ENCODE results near the gene FCER1G.

The FCER1G gene

GRCh38 chr1:161198194-161198896 lies 16.8 kb upstream of the FCER1G start:
- peak overlapping the region; percentile 41 to 81 for H3K4me3 ChIP-seq (replicated peaks in 1 of 2; ENCODE audit: low read depth in 2 of 2, low read length in 2 of 2)
- TF ChIP-seq, protein P1, sequence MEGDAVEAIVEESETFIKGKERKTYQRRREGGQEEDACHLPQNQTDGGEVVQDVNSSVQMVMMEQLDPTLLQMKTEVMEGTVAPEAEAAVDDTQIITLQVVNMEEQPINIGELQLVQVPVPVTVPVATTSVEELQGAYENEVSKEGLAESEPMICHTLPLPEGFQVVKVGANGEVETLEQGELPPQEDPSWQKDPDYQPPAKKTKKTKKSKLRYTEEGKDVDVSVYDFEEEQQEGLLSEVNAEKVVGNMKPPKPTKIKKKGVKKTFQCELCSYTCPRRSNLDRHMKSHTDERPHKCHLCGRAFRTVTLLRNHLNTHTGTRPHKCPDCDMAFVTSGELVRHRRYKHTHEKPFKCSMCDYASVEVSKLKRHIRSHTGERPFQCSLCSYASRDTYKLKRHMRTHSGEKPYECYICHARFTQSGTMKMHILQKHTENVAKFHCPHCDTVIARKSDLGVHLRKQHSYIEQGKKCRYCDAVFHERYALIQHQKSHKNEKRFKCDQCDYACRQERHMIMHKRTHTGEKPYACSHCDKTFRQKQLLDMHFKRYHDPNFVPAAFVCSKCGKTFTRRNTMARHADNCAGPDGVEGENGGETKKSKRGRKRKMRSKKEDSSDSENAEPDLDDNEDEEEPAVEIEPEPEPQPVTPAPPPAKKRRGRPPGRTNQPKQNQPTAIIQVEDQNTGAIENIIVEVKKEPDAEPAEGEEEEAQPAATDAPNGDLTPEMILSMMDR (IDR thresholded peaks at IDR 0.05; ENCODE audit: low read depth, low read length): no peak
- DNase-seq (ENCODE audit: low read depth in 2 of 2): peak; percentile 5 to 70

DNA sequence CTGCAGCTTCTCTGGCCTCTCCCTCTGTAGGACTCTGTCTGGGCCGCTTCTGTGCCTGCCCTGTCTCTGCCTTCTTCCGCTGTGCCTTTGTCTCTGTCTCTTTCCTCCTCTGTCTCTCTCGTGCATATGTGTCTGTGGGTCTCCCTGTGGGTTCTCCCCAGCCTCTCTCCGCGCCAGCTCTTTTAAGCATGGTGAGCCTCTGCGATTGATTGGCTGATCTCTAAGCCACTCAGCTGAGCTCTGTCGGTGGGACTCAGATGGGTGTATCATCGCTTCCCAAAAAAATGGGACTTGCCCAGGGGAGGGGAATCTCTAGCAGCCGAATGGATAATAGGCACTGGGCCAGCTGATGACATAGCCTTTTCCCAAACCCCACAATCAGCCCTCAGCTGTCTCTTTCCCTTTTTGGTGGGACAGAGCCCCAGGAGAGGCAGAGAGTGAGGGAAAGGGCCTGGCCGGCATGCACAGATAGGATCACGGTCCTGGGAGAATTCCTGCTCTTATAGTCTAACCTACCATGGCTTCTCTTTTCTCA lies 16.1 kb upstream of the FCER1G start, which contains the start of gene ADAMTS4:
TSS of gene ADAMTS4 (minus strand) at position 158 of the 535 bp plus-strand sequence. CDS start 427 bp downstream, outside the sequence.
- peak within 1 kb of the TSS; percentile 41 to 81 for H3K4me3 ChIP-seq (replicated peaks in 1 of 2; ENCODE audit: low read depth in 2 of 2, low read length in 2 of 2)
- DNase-seq (ENCODE audit: low read depth in 2 of 2): peak; percentile 91 to 97
- TF ChIP-seq, protein P1 (IDR thresholded peaks at IDR 0.05; ENCODE audit: low read depth, low read length): no peak

DNA sequence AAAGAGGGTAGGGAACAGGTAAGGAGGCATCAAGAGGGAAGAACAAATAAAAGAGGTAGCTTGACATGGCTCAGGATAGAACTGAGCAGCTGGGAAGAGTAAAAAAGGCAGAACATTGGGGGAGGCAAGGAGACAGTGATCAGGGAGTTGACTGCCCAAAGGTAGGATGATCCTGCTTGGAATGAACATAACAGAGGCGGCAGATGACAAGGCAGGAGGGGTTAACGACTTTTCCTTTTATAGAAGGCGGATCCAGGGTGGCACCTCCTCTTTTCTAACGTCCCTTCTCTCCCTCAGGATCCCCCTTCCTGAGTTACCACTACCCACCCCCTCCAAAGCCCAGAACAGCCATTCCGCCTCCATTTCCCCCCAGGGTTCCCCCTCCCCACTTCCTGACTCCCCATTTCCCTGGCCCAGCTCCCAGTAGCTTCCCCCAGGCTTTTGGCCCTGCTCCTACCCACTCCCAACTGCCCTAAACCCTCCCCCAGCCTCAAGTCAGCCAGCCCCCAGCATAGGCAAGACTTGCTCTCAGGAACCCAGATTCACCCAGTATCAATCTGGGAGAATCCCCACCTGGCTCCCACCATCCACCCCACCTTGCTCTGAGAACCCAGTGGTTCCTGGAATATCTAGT lies 15.5 kb upstream of the FCER1G start:
- H3K4me3 ChIP-seq (replicated peaks in 1 of 2; ENCODE audit: low read depth in 2 of 2, low read length in 2 of 2): peak overlapping the region in 1 of 2 donors; percentile 22
- TF ChIP-seq, protein P1 (IDR thresholded peaks at IDR 0.05; ENCODE audit: low read depth, low read length): no peak
- DNase-seq (ENCODE audit: low read depth in 2 of 2): peak in 1 of 2 donors; percentile 39

GRCh38 chr1:161200421-161200991 lies 14.6 kb upstream of the FCER1G start:
- no peak overlapping the region for H3K4me3 ChIP-seq (replicated peaks in 1 of 2; ENCODE audit: low read depth in 2 of 2, low read length in 2 of 2)
- TF ChIP-seq, protein P1 (IDR thresholded peaks at IDR 0.05; ENCODE audit: low read depth, low read length): no peak
- peak in 1 of 2 donors; percentile 61 for DNase-seq (ENCODE audit: low read depth in 2 of 2)

DNA sequence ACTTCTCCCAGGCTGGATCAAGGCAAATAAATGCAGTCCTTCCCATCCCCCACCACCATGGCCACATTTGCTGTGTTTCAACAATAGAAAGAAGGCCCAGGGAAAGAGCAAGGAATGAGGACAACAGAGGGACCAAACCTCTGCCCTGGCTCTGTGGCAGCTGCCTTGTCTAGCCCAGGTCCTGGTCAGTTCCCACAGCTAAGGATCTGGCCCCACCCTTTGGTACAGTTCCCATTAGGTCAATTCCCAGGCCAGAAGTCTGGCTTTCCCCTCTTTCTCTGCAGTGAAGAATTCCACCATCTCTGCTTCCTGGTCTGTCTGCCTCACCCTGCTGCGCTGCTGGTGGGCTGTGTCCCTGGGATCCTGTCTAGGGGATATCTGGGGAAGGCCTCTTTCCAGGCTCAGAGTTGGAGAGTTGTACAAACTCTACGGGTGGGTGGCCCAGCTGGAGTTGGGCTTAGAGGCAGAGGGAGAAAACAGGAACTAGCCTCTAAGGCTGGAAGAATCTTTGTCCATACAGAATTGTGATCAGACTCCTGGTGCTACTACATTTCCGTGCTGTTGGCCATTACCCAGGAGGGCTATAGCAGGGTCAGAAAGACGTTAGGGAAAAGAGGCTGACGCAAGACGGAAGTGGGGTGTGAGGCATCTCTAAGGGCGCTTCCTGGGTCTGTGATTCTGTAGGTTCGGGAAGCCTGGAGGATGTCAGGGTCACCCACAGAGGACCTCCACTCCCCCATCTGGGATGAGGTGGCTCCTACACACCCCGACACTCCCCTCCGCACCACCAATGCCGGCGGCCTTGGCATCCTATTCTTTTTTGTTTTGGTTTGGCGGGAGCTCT lies 13.9 kb upstream of the FCER1G start:
- peak overlapping the region; percentile 81 to 92 for H3K4me3 ChIP-seq (replicated peaks in 1 of 2; ENCODE audit: low read depth in 2 of 2, low read length in 2 of 2)
- DNase-seq (ENCODE audit: low read depth in 2 of 2): peak; percentile 96 to 97
- TF ChIP-seq, protein P1 (IDR thresholded peaks at IDR 0.05; ENCODE audit: low read depth, low read length): no peak
